Neural cell (in vitro differentiated cells): ENCODE data around the gene TRAF2.

Experiments used
- CTCF ChIP-seq: fragments of 450-650 bp; IDR thresholded peaks from 2 replicates; pipeline ENCODE4 v1.5.1; 2014; ENCODE audit warnings: antibody characterized with exemption, mild to moderate bottlenecking, moderate library complexity; ENCODE audit not compliant: poor library complexity, severe bottlenecking
- EP300 ChIP-seq: fragments of 450-650 bp; conservative IDR thresholded peaks from 2 replicates; pipeline ENCODE4 v1.6.1; 2014; ENCODE audit warnings: antibody characterized with exemption, mild to moderate bottlenecking, moderate library complexity; ENCODE audit not compliant: poor library complexity, severe bottlenecking
- MXI1 ChIP-seq: fragments of 450-650 bp; conservative IDR thresholded peaks from 2 replicates; pipeline ENCODE4 v1.6.1; 2014; ENCODE audit warnings: antibody characterized with exemption, mild to moderate bottlenecking; ENCODE audit not compliant: poor library complexity, severe bottlenecking
- RAD21 ChIP-seq: fragments of 450-650 bp; conservative IDR thresholded peaks from 2 replicates; pipeline ENCODE4 v1.6.1; 2014; ENCODE audit warnings: antibody characterized with exemption, mild to moderate bottlenecking, moderate library complexity

- no peak for TF ChIP-seq EP300
- no peak for TF ChIP-seq CTCF
- TF ChIP-seq MXI1: no peak
- no peak for TF ChIP-seq RAD21
These were observed 24.4 kb upstream of the TRAF2 start for GRCh38 chr9:136861874-136862457.
